Measurements from ENCODE around the gene SSBP3.
"Not testable (repeated sequence)": the region's sequence is repeated elsewhere in the genome, so short reads cannot be mapped to it uniquely, and the experiment has no call there.

The SSBP3 gene

GRCh38 chr1:54406339-54407153, at the start of gene SSBP3:
TSS of gene SSBP3 (minus strand) at chr1:54406394.
- peak; percentile 91 for DNase-seq

GRCh38 chr1:54453509-54453908, 47.3 kb upstream of the SSBP3 start:
- no peak for DNase-seq

GRCh38 chr1:54453022-54453421, 46.8 kb upstream of the SSBP3 start:
- no peak for DNase-seq

GRCh38 chr1:54449431-54449830, 43.2 kb upstream of the SSBP3 start:
- DNase-seq: not testable (repeated sequence)

GRCh38 chr1:54448801-54449200, 42.6 kb upstream of the SSBP3 start:
- DNase-seq: not testable (repeated sequence)

GRCh38 chr1:54447081-54447480, 40.9 kb upstream of the SSBP3 start:
- not testable (repeated sequence) for DNase-seq

- DNase-seq: no peak
Measured at GRCh38 chr1:54442185-54442584, 36.0 kb upstream of the SSBP3 start.

GRCh38 chr1:54439550-54440223, 33.5 kb upstream of the SSBP3 start:
- no peak for DNase-seq

- no peak for DNase-seq
Measured at GRCh38 chr1:54437783-54438182, 31.6 kb upstream of the SSBP3 start.

GRCh38 chr1:54436826-54437225, 30.6 kb upstream of the SSBP3 start:
- DNase-seq: no peak

GRCh38 chr1:54429838-54430237, 23.6 kb upstream of the SSBP3 start:
- no peak for DNase-seq

- DNase-seq: no peak
Measured at GRCh38 chr1:54428837-54429518, 22.8 kb upstream of the SSBP3 start.

- DNase-seq: no peak
Measured at GRCh38 chr1:54425152-54425584, 19.0 kb upstream of the SSBP3 start.

GRCh38 chr1:54424398-54424797, 18.2 kb upstream of the SSBP3 start:
- DNase-seq: no peak

- DNase-seq: no peak
Measured at GRCh38 chr1:54421101-54421504, 14.9 kb upstream of the SSBP3 start.

GRCh38 chr1:54418598-54418997, 12.4 kb upstream of the SSBP3 start:
- not testable (repeated sequence) for DNase-seq

GRCh38 chr1:54417123-54417522, 10.9 kb upstream of the SSBP3 start:
- DNase-seq: no peak

GRCh38 chr1:54416435-54416834, 10.2 kb upstream of the SSBP3 start:
- no peak for DNase-seq

- DNase-seq: no peak
Measured at GRCh38 chr1:54415991-54416390, 9.8 kb upstream of the SSBP3 start.

- no peak for DNase-seq
Measured at GRCh38 chr1:54415533-54415932, 9.3 kb upstream of the SSBP3 start.

- no peak for DNase-seq
Measured at GRCh38 chr1:54413732-54414131, 7.5 kb upstream of the SSBP3 start.

- peak; percentile 64 for DNase-seq
Measured at GRCh38 chr1:54413295-54413694, 7.1 kb upstream of the SSBP3 start.

- DNase-seq: no peak
Measured at GRCh38 chr1:54410359-54410758, 4.2 kb upstream of the SSBP3 start.

Measured in HCEC 1CT (cell line).